Stimulated activated CD4-positive, alpha-beta T cell treated with anti-CD3 and anti-CD28 coated beads, Interleukin-15, amount 100 ng/mL, for 48 hours (primary cell): Measurements from ENCODE around the gene RNPS1.

ENCODE experiments used
- DNase-seq, 2 donors: peaks; one replicate each; pipeline ENCODE4 v3.0.0-alpha.2; 2020; ENCODE audit warnings: low read depth in 2 of 2

RNPS1 gene

DNA sequence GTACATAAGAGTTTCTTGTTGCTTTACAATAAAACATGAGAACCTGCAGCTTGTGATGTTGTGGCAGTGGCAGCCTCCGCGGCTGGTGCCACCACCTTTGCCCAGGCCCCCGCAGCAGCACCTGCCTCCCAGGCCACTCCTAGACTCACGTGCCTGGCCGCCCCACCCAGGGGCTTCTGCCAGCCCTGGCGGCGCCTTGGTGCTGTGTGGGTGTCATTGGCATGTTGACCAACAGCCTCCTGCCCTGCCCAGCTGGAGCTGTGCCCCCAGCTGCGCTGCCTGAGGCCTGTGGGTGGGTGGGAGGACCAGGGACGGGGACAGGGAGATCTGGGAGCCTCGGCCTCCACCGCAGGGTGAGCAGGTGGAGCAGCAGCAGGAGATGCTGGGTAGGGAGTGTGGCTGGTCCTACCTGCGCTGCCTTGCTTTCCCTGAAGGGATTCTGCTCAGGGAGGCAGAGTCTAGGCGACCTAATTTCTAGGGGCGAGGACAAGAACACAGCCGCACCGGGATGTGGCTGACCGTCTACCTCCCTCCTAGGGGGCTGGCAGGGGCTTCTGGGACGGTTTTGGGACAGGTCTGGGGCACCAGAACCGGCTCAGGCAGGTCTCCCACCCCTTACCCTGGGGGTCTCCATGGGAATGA is 32.1 kb downstream of the RNPS1 start:
- DNase-seq, result no peak

DNA sequence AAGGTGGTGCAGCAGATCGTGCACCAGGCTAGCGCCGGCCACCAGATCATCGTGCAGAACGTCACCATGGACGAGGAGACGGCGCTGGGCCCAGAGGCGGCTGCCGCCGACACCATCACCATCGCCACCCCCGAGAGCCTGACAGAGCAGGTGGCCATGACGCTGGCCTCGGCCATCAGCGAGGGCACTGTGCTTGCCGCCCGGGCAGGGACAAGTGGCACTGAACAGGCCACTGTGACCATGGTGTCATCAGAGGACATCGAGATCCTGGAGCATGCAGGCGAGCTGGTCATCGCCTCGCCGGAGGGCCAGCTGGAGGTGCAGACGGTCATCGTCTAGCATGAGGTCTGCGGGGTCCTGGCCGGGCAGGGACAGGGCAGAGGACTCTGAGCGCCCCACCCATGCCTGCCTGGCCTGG is 32.7 kb downstream of the RNPS1 start:
- DNase-seq, result no peak

DNA sequence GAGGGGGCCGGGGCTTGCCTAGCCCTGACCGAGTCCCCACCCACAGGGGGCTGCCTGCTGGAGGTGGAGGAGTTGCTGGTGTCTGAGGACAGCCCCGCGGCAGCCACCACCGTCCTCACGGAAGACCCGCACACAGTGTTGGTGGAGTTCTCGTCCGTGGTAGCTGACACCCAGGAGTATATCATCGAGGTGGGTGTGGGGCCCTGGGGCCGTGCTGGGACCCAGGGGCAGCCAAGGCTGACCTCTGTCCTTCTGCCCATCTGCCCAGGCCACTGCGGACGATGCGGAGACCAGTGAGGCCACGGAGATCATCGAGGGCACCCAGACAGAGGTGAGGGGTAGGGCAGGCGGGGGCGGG is 33.1 kb downstream of the RNPS1 start:
- no peak for DNase-seq

DNA sequence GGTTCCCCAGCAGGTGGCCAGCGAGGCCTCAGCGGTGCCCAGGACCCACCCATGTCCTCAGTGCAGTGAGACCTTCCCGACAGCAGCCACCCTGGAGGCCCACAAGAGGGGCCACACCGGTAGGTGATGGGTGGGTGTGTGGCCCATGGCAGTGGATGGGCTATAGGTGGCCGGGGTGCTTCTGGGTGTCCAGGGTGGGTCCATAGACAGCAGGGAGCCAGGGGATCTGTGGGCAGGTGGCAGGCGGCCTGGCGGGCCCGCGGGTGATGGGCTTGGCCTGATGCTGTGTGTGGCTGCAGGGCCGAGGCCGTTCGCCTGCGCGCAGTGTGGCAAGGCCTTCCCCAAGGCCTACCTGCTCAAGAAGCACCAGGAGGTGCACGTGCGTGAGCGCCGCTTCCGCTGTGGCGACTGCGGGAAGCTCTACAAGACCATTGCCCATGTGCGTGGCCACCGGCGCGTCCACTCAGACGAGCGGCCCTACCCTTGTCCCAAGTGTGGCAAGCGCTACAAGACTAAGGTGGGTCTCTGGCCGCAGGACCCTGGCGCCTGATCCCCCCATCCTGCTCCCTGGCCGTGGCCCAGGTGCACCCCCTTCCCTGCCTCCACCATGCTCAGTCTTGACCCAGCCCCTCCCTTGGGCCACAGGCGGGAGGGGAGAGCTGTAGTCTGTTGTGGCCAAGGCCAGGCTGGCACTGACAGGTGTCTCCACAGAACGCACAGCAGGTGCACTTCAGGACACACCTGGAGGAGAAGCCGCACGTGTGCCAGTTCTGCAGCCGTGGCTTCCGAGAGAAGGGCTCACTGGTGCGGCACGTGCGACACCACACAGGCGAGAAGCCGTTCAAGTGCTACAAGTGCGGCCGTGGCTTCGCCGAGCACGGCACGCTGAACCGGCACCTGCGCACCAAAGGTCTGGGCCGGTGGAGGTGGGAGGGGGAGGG is 33.8 kb downstream of the RNPS1 start:
- DNase-seq, result no peak

DNA sequence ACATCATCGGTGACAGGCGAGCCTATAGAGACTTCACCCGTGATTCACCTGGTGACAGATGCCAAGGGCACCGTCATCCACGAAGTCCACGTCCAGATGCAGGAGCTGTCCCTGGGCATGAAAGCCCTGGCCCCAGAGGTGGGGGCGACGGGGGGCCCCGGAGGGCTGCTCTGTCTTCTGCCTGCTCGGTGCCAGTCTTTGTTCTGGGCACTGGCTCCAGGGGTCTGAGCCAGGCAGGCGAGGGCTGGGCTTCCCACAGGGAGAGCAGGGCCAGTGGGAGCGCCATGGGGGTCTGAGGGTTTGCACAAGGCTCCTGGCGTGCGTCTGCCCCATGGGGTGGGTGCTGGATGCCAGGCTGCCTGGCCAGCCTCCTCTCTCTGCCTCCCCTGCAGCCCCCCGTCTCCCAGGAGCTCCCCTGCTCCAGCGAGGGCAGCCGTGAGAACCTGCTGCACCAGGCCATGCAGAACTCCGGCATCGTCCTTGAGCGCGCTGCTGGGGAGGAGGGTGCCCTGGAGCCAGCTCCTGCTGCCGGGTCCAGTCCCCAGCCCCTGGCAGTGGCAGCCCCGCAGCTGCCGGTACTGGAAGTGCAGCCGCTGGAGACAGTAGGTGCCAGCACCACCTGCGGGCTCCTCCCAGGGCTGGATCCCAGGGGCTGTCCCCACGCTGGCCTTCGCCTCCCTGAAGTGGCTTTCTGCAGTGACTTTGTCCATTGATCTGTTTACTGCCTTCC is 34.7 kb downstream of the RNPS1 start:
- no peak for DNase-seq

DNA sequence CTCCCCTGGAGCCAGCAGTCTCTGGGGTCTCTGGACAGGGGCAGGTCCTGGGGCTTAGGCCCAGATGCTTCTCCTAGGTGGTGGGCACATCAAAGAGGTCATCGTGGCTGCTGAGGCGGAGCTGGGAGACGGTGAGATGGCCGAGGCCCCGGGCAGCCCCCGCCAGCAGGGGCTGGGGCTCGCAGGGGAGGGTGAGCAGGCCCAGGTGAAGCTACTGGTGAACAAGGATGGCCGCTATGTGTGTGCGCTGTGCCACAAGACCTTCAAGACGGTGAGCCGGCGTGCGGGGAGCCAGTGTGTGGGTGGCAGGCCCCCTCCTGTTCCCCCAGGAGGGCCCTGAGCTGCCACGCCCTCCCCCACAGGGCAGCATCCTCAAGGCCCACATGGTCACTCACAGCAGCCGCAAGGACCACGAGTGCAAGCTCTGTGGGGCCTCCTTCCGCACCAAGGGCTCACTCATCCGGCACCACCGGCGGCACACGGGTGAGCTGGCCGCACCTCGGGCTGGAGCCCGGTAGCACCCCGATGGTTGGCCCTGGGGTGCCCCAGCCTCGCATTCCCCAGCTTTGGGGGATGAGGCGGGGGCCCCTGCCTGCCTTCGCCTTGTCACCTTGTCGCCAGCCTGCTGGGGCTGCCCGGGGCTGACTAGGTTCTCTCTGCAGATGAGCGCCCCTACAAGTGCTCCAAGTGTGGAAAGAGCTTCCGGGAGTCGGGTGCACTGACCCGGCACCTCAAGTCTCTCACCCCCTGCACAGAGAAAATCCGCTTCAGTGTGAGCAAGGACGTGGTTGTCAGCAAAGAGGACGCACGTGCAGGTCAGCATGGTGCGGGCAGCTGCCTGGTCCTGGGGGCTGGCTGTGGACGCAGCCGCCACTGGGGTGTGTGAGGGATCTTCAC is 35.6 kb downstream of the RNPS1 start:
- DNase-seq, result no peak

DNA sequence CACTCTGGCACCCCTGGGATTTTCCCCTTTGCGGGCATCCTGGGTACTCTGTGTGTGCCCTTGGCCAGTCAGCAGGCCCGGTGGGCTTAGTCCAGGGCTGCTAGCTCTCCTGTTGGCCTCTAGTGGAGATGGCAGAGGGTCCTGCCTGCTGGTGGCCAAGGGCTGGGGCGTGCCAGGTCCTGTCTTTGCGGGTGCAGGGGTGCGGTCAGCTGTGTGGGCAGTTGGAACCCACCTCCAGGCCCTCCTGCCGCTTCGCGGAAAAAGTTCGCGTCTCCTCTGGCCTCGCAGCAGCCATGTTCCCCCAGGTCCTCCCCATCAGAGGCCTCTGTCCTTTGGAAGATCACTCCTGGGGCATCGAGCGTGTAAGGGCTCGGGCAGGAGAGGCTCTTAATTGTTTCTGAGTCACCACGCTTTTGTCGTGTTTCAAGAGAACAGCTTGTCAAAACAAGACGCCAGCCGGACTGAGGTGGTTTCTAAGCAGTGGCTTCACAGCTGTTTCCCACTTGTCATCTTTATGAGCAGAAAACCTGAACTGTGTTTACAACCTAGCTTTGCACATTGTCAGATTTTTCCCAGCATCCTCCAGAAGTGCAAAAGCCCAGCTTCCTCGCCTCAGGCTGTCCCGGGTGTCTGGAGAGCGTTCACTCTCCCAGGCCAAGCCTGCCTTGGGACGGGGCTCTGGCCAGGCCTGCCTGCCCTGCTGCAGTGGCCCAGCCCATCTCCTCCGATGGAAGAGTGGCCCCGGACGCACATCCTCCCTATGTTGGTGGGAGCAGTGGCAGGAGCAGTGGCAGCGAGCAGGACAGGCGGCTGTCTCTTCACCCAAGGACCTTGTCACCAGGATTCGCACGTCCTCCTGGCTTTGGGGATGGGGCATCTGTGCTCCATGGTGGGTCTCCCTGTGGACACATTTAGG is 36.7 kb downstream of the RNPS1 start:
- no peak for DNase-seq

DNA sequence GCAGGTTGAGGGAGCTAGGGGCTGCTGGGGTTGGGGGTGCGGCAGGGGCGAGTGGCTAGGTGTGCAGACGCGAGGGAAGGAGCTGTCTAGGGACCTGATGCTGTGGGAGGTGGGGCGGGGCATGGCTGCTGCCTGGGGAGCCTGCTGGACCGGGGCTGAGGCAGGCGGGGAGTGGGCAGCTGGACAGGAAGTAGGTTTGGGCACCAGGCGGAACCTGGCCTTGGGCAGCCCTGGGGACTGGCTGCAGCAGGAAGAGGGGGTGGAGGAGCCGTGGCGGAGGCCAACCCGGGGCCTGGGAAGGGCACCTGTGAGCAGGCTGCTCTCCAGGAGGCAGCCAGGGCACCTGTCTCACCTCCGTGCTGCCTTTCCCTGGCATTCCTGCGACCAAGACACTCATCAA is 37.5 kb downstream of the RNPS1 start:
- DNase-seq, result no peak

DNA sequence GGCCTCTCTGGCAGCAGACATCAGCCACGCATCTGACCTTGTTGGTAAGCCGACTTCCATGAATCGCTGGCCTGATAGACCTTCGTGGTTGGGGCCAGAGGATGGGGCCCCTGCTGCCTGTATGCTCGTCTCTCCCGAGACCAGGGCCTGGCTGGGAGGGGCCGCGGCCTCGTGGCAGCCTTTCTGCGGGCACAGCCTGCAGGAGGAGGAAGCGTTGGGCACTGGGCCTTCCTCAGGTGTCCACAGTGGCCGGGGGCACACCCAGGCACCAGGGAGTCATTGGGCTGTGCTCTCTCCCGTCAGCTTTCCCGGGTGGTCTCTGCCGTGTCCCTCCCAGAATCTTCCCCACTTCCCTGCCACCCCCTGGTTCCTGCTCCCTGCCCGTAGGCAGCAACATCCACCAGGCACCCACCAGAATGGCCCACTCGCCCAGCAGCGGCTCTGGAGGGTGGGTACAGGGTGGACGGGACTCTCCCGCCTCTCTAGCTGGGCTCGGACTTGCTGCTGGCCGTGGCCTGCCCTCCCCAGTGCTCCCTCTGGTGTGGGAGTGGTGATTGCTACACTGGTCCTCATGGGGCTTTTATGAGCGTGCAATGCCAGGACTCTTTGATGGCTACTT is 38.2 kb downstream of the RNPS1 start:
- DNase-seq, result no peak

DNA sequence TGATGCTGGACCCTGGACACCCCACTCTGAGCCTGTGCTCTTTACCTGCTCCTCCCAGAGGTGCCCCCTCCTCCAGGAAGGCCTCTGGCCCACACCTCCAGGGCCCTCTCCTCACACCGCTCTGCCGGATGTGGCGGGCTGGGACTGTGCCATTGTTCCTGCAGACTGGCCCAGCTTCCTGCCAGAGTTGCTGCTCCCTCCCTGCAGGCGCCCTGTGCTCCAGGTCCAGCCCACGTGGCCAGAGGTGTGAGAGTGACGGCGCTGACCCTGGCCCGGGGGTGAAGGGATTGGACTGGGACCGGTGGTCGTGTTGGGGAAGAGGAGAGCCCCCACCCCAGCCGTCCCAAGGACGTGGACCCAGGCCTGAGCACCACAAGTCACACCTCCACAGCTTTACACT is 38.8 kb downstream of the RNPS1 start:
- no peak for DNase-seq

DNA sequence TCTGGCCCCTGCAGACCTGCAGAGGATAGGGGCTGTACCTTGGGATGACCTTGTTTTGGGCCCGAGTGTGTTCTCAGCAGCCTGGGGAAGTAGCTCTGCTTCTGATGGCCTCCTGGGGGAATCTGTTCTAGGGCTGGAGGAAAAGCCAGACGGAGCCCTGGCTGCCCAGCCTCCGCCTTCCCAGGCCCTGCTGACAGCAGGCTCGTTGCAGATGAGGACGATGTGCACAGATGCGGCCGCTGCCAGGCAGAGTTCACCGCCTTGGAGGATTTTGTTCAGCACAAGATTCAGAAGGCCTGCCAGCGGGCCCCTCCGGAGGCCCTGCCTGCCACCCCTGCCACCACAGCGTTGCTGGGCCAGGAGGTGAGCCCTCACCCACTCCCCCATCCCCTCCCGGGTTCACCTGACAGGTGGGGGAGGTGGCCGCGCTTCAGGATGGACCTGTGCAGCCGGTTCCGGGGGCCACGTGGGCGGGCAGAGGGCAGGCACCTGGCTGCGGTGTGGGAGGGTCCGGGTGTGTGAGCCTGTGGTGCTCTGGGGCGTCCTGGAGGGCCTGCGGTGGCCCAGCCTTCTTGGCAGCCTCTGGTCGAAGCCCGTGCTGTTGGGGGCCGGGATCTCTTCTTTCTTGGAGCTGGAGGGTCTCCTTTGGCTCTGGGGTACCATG is 39.6 kb downstream of the RNPS1 start:
- no peak for DNase-seq

DNA sequence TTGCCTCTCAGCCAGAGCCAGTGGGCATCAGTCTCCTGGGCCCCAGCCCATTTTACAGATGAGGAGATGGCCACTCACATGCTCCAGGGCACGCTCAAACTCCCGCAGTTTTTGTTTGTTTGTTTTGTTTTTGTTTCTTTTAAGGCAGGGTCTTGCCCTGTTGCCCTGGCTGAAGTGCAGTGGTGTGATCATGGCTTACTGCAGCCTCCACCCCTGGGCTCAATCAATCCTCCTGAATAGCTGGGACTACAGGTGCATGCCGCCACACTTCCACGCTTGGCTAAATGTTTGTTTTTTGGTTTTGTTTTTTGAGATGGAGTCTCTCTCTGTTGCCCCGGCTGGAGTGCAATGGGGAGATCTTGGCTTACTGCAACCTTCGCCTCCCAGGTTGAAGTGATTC is 41.0 kb downstream of the RNPS1 start:
- no peak for DNase-seq

DNA sequence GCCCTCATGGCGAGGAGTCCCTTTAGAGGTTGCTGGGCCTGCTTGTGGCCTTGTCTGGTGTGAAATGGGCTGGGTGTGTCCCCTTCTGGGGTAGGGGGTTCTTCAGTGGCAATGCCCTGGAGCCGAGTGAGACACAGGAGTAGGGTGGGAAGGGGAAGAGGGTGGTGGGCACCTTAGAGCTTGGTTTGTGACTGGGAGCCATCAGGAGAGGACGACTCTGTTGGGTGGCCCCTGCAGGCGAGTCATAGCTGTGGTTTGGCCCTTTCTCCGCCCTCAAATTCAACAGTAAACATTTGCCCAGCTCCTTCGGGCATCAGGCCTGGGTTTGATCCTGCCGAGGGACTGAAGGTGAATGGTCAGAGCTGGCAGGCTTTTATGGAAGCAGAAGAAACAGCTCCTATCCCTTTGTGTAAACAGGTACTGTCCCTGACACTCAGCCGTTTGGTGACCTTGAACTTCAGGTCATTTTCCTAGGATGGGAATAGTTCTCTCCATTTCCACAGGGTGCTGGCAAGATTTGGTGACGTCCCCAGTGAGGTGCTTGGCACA is 41.6 kb downstream of the RNPS1 start:
- no peak for DNase-seq

DNA sequence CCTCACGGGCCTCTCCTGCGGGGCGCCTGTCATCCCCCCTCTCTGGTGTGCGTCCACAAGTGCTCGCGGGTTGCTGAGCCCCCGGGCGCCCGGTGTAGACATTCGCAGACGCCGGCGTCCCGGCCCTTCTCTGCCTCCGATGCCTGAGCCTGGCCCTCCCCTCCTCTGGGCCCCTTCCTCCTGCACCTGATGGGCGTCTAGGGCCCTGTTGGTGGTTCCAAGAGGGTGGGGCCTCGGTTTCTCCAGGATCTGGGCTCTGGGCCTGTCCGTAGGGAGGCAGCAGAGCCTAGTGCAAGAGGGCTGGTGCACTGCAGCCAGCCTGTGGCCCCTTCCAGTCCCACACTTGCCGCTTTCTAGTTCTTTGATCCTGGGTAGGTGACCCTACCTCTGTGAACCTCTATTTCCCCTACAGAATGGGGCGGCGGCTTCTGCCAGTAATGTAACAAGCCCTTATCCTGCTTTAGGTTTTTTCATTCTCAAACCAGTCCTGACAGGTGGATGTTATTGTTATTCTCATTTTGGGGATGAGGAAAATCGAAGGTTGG is 43.9 kb downstream of the RNPS1 start:
- no peak for DNase-seq

DNA sequence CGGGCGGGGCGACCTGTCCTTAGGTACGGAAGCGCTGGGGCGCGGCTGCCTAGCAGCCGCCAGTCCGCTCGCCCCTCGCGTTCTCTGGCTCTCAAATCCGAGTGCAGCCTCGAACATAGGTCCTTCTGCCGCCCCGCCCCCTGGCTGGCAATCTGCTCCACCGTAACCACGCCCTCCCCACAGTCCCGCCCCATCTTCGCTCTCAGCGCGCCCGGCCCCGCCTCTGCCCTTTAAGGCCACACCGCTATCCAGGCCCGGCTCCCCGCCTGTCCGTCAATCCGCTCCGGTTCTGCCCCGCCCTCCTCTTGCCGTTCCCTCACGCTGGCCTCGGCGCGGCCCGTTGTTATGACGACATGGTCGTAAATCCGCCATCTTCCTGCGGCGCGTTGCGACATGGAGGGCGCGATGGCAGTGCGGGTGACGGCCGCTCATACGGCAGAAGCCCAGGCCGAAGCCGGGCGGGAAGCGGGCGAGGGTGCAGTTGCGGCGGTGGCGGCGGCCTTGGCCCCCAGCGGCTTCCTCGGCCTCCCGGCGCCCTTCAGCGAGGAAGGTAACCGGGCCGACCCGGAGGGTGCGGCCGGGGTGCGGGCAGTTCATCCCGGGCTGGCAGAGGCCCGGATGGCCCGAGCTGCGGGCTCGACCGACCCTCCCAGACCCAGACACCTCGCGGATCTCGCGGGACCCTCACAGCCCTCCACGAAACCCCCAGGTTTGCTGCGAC is 44.5 kb downstream of the RNPS1 start, which contains the start of gene E4F1:
TSS of gene E4F1 (plus strand) at position 371 of the 721 bp plus-strand sequence. CDS start at position 394, 23 bp downstream.
- DNase-seq, result peak; percentile 99 to 100

DNA sequence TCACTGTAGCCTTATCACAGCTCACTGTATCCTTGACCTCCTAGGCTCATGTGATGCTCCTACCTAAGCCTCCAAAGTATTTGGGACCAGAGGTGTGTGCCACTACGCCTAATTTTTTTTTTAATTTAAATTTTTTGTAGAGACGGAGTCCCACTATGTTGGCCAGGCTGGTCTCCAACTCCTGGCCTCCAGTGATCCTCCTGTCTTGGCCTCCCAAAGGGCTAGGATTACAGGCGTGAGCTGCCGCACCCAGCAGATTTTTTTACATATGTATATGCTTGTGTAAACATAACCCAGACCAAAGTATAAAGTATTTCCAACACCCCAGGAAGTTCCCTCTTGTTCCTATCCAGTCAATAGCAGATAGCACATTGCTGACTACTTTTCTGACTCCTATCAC is 51.6 kb downstream of the RNPS1 start:
- no peak for DNase-seq

DNA sequence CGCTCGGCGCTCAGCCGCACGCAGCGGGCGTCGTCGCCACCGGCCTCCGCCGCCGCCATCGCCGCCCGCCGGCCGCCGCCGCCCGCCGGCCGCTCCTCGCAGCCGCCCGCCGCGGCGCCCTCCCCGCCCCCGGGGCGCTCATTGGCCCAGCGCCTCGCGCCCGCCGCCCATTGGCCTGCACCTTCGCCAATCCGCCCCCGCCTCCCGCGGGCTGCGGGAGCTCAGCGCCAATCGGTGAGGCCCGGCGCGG is 53.3 kb downstream of the RNPS1 start, which contains the start of gene PGP:
TSS of gene PGP (minus strand) at position 122 of the 250 bp plus-strand sequence. CDS start at position 59, 63 bp downstream.
- no peak for DNase-seq
